HG03135 (cell line): Measurements from ENCODE around the gene DNMT3L.
"Not testable (repeated sequence)": the region's sequence is repeated elsewhere in the genome, so short reads cannot be mapped to it uniquely, and the experiment has no call there.

Experiments used
- ATAC-seq: cut with Tn5 transposase; IDR thresholded peaks from one replicate; pipeline ENCODE4 v1.9.1; 2021; ENCODE audit warnings: mild to moderate bottlenecking, moderate library complexity; ENCODE audit not compliant: unreplicated experiment

The DNMT3L gene

DNA sequence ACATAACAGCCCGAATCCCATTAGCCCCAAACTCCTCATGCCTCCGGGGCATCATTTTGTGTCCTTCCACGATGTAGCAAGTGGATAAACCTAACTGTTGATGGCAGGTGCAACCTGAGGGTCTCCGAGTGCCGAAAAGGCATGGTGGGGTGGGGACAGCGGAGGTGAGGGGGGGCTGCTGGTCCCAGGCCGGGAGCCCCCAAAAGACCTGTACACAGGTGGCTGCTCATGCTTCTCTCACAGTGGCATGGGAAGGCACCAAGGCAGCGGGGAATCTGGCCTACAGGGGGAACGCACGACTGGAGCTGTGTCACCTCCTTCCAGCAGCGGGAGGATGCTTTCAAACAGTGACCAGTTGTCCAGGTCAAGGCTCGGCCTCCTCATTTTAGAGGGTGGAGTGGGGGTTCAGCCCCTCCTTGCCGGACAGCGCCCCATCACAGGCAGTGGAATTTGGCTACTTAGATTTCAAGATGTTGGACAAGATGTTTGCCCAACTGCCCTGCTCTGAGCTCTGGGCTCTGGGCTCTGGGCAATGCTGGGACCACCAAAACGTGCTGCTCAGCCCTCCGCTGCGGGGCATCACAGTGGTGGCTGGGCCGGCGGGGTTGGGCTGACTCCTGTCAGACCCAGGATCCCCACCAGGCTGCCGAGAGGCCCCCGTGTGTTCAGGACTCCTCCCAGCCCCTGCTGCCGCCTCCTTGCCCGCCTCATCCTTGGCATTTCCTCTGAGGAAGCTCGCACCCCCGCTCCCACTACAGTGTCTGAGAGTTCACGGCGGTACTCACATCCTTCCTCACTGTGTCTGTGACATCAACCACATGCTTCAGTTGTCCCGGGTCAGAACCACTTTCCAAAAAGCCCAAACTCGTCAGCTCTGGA is 7.6 kb downstream of the DNMT3L start:
- no peak for ATAC-seq

DNA sequence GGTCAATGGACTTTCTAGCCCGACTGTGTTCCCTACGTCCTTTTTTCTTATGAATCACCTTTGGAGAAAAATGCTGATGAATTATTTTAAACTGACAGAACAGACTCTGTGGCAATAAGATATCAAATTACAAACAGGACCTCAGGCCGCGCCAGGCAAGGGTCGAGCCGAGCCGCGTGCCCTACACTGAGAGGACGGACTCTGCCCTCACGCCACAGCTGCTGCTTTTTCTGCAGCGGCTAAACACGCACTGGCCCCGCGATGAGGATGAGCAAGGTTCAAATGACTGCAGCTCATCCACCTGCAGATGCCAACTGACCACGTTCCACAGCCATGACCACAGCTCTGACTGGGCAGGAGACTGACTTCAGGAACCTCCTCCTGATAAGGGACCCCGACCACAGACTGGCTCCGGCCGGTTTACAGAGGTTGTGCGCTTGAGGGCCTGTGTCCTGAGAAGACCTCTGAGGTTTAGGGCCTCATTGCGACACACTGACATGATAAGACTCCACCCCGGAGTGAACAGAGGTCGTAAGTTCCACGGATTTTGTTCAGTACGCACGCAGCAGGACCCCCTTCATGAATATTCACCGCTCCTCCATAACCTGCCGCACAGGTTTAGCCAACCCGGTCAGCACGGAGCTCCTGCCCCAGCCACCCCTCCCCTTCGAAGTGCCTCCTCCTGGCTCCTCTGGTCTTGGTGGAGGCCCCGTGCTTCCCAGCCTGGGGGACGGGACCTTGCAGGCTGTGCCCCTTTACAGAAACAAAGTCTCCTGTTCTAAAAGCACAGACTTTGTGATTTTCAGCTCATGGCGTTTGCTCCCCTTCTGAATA is 12.3 kb downstream of the DNMT3L start:
- ATAC-seq: not testable (repeated sequence)

DNA sequence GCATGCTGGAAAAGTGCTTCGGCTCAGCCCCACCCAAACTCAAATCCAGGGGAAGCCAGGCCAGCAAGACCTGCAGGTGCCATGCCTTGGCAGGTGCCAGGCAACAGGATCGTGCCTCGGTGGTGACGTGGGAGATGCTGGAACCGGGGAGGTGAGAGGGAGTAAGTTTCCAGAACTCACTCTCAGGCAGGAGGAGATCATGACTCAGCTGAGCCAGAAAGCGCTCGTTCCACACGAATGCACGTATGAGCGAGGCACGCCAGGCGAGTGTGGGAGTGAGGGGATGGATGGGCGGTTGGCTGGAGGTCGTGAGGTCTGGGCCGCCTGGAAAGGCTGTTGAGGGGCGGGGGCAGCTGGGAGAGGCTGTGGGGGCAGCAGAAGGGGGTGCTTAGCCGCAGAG is 13.8 kb downstream of the DNMT3L start:
- not testable (repeated sequence) for ATAC-seq

DNA sequence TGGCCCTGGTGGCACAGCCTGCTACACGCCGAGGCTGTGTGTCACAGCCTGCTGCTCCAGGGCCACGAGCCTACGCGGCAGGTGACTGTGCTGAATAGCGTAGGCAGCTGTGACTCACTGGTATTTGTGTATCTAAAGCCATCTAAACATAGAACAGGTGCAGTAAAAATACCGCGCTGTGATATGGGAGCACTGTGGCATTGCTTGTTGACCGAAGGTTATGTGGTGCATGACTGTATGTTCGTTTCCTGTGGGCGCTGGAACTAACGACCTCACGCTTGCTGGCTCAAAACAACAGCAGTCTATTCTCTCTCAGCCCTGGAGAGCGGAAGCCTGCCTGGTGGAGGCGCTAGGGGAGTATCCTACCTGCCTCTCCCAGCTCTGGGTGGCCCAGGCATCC is 17.7 kb downstream of the DNMT3L start:
- ATAC-seq: peak; percentile 50

DNA sequence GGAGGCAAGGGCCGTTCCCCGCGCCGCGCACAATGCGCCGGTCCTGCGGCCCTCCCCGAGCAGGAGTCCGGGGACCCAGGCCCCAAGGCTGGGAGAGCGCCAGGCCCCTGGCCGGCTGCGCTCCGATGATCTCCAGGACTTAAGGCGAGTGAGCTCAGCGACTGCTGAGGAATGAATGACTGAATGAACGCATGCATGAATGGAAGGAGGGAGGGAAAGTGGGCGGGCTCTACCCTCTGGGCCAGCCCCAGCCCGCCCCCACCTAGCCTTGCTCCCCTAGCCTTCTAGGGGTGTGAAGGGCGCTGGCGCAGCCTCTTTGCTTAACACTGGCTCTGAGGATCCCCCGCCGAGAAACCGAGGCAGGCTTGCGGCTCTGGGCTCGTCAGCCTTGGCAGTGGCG is 20.4 kb downstream of the DNMT3L start:
- ATAC-seq: peak; percentile 44

DNA sequence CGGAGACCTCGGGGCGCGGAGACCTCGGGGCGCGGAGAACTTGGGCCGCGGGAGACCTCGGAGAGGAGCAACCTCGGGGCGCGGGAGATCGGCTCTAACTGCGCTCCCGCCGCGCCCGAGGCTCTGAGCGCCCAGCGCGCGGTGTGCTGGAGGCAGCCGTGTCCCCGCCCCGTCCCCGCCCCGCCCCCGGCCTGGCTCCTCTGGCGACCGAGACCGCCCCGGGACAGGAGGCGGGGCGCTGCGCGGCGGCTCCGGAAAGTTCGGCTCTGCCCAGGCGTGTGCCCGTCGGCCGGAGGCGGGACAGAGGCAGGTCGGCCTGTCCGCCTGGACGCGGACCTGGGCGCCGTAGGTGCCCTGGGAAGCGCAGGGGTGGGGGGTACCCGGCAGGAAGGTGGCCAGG is 20.9 kb downstream of the DNMT3L start, which contains the start of gene ICOSLG:
Gene ICOSLG (minus strand): TSS at position 102 of the 400 bp plus-strand sequence. CDS start 126 bp downstream, outside the sequence.
- peak; percentile 34 for ATAC-seq

DNA sequence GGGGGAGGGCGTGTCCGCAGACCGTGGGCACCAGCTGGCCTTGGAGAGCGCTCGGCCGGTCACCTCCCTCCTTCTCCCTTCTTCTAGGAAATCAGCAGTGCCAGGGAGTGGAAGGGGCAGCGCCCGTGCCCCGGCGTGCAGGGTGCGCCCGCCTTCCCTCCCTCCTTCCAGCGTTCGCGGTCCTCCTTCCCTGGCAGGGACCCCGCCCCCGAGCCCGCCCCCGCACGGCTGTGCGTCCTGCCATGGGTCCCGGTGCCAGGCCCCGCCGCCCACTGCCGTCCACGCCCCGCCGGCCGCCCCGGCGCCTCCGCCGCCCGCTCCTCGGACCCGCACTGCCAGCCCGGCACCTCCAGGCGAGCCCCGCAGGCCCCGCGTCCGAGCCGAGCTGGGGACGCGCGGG is 21.3 kb downstream of the DNMT3L start:
- not testable (repeated sequence) for ATAC-seq

DNA sequence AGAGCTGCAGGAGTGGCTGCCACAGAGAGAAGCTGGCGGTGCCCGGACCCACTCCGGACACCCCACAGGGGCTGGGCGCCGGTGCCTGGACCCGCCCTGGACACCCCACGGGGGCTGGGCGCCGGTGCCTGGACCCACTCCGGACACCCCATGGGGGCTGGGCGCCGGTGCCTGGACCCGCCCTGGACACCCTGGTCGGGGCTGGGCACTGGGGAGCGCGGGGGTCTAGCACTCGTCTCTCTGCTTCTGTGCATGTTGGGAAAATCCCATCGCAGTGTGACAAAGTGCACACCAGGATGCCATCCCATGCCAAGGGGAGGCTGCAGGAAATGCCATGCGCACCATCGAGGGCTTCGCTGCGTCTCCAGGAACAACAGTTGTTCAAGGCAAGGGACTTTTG is 32.1 kb downstream of the DNMT3L start:
- not testable (repeated sequence) for ATAC-seq

DNA sequence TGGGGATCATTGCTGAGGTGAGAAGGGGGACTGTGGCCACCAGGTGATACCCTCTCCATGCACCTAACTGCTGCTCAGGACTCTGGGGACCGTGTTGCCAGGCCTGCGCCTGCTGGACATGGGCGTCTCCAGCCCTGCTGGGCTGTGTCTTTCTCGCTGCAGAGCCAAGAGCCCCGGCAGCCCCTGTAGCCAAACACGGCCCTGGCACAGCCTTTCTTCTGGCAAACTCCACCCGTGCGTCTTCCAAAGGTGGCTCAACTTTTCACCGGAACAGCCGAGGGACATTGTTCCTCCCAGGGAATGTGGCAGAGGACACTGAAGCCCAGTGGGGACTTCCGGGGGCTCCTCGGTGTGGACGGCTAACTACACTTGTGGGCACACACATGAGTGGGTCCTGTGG is 33.6 kb downstream of the DNMT3L start:
- ATAC-seq: not testable (repeated sequence)

DNA sequence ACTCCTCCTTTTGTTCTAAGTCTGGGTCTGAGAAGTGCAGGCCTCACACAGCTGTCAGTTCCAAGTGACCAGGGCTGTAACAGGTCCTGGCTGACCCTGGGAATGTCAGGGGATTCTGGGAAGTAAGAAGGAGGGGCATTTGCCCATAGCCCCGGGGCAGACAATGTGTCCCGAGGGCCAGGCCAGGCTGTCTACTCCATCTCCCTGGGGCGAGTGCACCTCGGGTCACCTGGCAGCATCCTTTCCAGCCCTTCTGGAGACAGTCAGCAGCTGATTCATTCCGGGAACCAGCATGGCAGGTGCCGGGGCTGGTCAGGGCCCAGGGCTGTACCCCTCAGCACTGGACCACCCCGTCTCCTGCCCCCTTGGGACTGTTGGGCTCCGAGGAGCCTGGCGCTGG is 34.1 kb downstream of the DNMT3L start:
- ATAC-seq: not testable (repeated sequence)

DNA sequence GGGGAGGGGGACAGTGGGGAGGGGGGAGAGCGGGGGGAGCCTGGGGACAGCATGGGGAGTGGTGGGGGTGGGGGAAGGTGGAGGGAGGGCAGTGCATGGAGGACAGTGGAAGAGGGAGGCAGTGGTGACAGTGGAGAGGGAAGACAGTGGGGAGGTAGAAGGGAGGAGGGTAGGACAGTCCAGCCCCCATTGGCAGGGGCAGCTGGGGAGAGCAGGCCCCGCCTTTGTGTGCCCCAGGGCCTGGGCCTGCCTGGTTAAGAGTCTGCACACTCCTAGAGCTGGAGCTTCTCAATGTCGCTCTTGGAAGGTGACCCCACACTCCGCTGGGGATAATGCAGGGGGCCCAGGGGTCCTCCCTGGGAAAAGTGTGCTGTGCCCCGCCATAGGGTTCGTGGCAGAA is 36.1 kb downstream of the DNMT3L start:
- not testable (repeated sequence) for ATAC-seq

DNA sequence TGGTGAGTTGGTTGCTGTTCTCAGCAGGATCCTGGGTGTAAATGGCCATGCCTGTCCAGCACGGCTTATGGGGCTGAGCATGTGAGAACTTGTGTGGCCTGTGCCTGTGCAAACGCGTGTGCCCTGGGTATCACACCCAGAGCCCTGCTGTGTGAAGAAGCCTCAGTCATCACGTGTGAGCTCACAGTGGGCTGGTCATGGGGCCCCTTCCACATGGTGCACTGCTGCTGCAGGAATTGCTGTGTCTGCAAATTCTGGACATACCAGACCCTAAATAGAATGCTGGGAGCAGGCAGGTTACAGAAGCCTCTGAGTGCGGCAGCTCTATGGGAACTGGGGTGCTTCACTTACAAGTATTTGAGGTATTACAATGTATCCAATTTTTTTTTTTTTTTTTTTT is 38.4 kb downstream of the DNMT3L start:
- ATAC-seq: not testable (repeated sequence)

DNA sequence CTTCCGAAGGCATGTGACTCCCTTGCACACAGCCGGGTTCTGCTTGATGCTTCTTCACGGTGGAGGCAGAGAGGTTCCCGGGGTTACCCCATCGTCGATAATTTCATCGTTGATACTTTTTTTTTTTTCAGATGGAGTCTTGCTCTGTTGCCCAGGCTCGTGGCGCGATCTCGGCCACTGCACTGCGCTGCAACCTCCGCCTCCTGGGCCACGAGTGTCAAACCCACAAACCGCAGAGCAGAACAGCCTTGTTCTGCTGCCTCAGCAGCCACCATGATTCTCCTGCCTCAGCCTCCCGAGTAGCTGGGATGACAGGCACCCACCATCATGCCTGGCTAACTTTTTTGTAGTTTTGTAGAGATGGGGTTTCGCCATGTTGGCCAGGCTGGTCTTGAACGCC is 41.0 kb downstream of the DNMT3L start:
- ATAC-seq: not testable (repeated sequence)

DNA sequence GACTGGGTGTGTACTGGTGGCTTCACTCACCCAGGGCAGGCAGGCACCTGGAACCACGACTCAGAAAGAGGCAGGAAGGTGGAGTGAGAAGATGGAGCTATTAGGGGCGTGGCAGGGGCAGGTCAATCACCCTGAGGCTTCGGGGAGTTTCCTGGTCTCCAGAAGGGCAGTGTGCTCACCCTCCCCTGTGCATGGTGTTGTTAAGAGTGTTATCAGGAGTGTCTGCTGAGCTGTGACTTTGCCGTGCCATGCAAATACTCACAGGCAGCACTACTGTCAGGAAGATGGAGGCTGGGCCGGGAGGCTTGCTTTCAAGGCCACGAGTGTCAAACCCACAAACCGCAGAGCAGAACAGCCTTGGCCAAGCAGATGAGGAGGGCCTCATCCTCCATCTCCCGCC is 43.2 kb downstream of the DNMT3L start:
- not testable (repeated sequence) for ATAC-seq

DNA sequence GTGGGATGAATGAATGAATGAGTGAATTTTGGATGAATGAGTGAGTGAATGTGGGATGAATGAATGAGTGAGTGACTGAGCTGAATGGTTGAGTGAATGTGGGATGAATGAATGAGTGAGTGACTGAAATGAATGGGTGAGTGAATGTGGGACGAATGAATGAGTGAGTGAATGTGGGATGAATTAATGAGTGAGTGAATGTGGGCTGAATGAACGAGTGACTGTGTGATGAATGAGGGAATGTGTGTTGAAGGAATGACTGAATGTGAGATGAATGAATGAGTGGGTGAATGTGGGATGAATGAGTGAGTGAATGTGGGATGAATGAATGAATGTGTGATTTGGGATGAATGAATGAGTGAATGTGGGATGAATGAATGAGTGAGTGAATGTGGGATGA is 49.7 kb downstream of the DNMT3L start:
- not testable (repeated sequence) for ATAC-seq

DNA sequence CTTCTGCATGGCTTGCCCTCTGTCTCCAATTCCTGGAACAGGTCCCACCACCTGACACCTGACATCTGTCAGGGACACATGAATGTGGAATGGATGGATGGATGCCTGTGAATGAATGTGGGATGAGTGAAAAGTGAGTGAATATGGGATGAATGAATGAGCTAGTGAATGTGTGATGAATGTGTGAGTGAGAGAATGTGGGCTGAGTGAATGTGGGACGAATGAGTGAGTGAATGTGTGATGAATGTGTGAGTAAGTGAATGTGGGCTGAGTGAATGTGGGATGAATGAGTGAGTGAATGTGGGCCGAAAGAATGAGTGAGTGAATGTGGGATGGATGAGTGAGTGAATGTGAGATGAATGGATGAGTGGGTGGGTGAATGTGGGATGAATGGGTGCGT is 50.1 kb downstream of the DNMT3L start:
- ATAC-seq: not testable (repeated sequence)

DNA sequence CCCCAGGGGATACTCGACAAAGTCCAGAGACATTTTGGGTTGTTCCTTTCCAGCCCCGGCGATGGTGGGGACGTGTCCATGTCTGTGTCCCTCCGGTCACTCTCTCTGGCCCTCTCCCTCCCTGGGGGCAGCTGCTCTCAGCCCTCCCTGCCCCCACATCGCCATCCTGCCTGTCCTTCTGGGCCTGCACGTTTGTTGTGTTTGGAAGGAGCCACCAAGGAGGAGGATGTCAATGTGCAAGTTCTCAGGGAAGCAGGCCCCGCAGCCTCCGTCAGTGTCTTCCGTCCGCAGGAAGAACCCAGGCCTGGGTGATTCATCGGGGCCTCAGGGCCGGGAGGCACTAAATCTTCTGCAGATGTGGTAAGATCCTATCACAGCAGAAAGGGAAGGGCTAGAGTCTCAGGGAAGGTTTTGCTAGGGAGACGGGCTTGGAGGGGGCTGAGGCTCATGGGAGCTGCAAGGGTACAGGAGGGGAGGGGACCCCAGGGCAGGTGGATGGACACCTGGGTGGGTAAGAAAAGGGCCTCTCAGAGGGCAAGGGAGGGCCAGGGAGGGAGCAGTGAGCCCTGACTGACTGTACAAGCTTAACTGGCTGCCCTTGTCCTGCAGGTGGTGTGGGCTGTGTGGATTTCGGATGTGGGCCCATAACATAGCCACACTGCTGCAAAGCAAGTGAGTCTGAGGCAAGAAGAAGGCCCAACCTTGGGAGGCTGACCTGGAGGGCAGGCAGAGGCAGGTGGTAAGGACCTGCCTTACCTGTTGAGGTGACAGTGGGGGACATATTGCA is 53.6 kb downstream of the DNMT3L start:
- not testable (repeated sequence) for ATAC-seq

DNA sequence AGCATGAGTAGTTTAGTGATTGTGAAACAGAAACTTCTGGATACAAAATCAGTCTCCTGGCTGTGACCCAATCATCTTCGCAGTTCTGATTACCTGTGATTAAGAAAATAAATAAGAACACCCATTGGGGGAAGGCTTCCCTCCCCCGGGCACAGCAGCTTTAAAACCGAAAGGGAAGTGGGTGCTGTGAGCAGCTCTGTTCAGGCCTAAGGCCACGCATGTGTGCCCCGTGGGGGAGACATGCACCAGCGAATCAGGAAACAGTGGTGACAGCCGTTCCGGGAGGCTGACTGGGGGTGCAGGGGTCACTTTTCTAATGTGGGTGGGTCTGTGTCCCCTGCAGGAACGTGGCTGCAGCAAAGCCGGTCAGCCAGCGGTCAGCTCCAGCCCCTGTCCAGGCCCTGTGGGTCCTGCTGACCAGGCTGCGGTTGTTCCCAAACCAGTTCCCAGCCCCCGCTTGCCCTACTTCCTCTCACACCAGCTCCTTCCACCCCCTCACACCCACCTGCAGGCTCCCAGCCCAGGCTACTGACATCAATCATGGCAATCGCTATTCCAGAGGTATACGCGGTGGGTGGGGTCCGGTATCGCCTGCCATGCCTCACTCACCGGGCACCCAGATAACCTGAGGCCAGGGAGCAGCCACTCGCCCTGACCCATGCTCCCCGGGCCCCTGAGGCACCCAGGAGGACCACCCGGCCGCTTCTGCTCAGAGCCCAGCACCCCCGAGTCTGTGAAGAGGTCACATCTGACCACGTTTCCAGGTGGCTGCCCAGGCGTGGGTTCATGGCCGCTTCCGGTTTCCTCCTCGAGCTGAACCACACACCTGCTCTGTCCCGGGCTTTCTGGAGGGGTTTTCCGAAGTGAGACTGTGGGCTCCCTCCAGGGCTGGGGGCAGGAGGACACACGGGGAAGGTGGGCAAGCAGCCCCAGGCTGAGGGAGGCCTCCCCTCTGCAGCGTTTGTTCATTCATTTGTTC is 54.7 kb downstream of the DNMT3L start:
- ATAC-seq: peak; percentile 58

DNA sequence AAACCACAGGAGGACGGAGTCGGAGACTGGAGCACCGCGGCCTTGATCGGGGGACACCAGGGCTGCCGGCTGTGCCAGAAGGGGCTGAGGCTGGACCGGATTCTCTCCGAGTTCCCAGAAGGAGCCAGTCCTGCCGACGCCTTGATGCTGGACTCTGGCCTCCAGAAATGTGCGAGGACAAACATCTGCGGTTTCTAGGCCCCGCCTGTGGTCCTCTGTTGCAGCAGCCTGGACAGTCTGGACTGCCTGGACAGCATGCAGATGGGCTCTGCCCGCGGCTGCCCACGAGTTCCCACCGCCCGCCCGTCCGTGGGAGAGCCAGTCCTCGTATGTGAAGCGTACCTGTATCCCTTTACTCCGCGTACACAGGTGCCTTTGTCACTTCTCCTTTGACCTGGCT is 55.5 kb downstream of the DNMT3L start:
- ATAC-seq: not testable (repeated sequence)
